SU-DHL-6 (cell line): ENCODE data around the gene DYNLT2B.

Source experiments
- CTCF ChIP-seq: fragments of 200-600 bp; sonication (generic); IDR thresholded peaks from one replicate; pipeline ENCODE4 v1.5.1; 2017; ENCODE audit warnings: antibody characterized with exemption, mild to moderate bottlenecking, low read length, moderate library complexity; ENCODE audit not compliant: insufficient read depth, poor library complexity, severe bottlenecking
- EZH2phosphoT487 ChIP-seq: fragments of 200-600 bp; sonication (generic), shearing (Covaris generic); conservative IDR thresholded peaks from 2 replicates; pipeline ENCODE4 v1.6.1; 2018; ENCODE audit warnings: mild to moderate bottlenecking, antibody characterized with exemption, low read length, moderate library complexity, mixed read lengths

DNA sequence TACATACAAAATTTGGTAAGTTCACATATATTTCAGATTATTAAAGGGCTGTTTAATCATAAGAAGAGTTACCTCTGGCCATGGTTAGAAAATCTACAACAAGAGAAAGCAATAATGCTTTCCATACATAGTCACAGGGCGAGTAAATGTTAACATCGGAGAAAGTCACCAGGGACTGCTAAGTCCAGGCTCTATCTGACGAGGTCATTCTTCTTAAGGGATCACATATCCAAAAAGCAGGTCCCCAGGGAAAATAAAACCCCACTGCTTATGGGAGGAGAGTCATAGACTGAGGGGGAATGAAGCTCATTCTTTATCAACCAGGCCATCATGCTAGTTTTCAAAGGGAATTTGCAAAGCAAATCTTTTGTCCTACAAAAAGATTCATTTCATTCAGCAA, 33.6 kb downstream of the DYNLT2B start:
- TF ChIP-seq CTCF: no peak
- TF ChIP-seq EZH2phosphoT487: no peak
